Measurements from ENCODE around the gene KDM1B. TPM values are rescaled to one million over a fixed set of nuclear protein-coding genes. Genes with fewer than 3 reads are reported as not detected.

KDM1B gene
- total and polyA plus RNA-seq, 2 donors (not counting 3 experiments of a cell fraction or from before 2014, with no cell fraction given): 3.0 to 10.8 TPM

DNA sequence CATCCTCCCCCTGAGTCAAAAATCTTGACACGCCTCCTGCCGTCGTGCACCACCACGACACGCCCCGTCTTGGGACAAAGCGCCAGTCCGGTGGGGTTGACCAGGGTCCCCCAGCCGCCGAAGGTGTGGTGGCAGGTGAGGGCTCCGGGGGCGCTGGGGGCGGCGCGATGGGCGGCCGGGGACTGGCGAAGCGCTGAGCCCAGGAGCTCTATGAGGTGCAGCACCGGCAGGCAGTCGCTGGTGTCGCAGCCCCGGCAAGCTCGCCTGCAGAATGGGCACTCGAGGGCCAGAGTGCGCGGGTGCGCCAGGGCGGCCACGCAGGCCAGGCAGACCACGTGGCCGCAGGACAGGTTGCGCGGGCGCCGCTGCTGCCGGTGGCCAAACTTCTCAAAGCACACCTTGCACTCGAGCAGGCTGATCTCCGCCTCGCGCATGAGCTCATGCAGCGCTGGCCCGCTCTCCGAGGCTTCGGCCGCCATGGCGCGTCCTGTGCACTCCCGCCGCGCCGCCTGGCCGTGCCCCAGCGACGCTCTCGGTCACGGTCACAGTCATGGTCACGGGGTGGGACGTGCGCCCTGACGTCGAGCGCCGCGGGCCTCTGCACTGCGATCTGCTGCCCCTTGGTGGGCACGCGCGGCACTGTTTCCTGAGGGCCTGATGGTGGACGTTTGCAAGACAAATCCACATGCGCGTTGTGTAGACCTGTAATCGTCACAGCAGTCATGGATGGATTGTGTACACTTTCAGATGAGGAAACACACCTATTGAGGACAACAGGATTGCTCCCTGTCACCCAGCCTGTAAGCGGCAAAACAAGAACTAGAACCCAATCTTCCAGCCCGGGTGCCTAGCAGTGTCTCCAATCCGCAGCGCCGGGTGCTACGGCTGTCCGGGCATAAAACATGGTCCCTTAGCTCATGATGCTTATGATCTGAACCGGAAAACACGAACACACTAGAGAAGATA lies 32.8 kb upstream of the KDM1B start, which contains the start of gene NHLRC1:
Gene NHLRC1, minus strand, starts transcription at position 550 of the 966 bp plus-strand sequence. Its CDS starts 71 bp downstream, at position 479.
- Histone ChIP-seq H3K79me2 (ENCODE audit: control insufficient read depth, insufficient read depth, low read length) (no peaks in the 10 kb centered on the region), H2AFZ (ENCODE audit: low read depth, low read length) (peak within 1 kb of the TSS; percentile 74), H3K36me3 (ENCODE audit: control insufficient read depth in 2 of 2, extremely low read depth in 1 of 2, insufficient read depth in 2 of 2, low read length in 2 of 2) (no peaks in the 10 kb centered on the region), H3K4me1 (ENCODE audit: control insufficient read depth, extremely low read depth, insufficient read depth, low read length) (peaks cover 5% of the 10 kb centered on the region), H3K9me1 (replicated peaks; ENCODE audit: control insufficient read depth, extremely low read depth, insufficient read depth, low read length) (no peaks in the 10 kb centered on the region), H3K9me3 (replicated peaks; ENCODE audit: control insufficient read depth, insufficient read depth, low read length) (no peaks in the 10 kb centered on the region), H3K4me3 (replicated peaks in 1 of 3; ENCODE audit: insufficient read depth in 1 of 3, low read depth in 1 of 3, low read length in 3 of 3) (peak within 1 kb of the TSS in 1 of 3 experiments; percentile 35), H3K4me2 (ENCODE audit: insufficient read depth, low read length) (peak within 1 kb of the TSS; percentile 21), H3K27me3 (ENCODE audit: control insufficient read depth in 2 of 2, insufficient read depth in 2 of 2, low read length in 2 of 2) (no peaks in the 10 kb centered on the region), H4K20me1 (replicated peaks; ENCODE audit: control insufficient read depth, extremely low read depth, insufficient read depth, low read length) (no peaks in the 10 kb centered on the region), H3K27ac (ENCODE audit: insufficient read depth, low read depth, low read length) (no peak within 1 kb of the TSS), H3K9ac (replicated peaks; ENCODE audit: extremely low read depth, insufficient read depth, low read length) (no peak within 1 kb of the TSS)
- CTCF ChIA-PET: interaction anchor here (0.8 to 3.2 kb wide), 12 partner anchors 9 to 390 kb away, joined by 3 to 24 read pairs (median 3); partner anchors contain the start of gene KIF13A
- dilution Hi-C loops (cut with MboI; ENCODE audit: extremely low pct_ligation_motif_present, low sequenced_read_pairs): no loop called here
- TF ChIP-seq GATA2 (IDR thresholded peaks at IDR 0.05; ENCODE audit: insufficient read depth, insufficient read length, low read depth, low read length): no peak
- no peak for TF ChIP-seq FOS (IDR thresholded peaks at IDR 0.05; ENCODE audit: borderline replicate concordance, insufficient read depth, low read length)
- peak; percentile 80 for TF ChIP-seq POLR2AphosphoS5 (IDR thresholded peaks at IDR 0.05; ENCODE audit: insufficient read depth, low read depth, low read length)
- TF ChIP-seq, protein P1, sequence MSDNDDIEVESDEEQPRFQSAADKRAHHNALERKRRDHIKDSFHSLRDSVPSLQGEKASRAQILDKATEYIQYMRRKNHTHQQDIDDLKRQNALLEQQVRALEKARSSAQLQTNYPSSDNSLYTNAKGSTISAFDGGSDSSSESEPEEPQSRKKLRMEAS (IDR thresholded peaks at IDR 0.05; ENCODE audit: insufficient read depth, insufficient read length): peak; percentile 71
- TF ChIP-seq, protein P2, sequence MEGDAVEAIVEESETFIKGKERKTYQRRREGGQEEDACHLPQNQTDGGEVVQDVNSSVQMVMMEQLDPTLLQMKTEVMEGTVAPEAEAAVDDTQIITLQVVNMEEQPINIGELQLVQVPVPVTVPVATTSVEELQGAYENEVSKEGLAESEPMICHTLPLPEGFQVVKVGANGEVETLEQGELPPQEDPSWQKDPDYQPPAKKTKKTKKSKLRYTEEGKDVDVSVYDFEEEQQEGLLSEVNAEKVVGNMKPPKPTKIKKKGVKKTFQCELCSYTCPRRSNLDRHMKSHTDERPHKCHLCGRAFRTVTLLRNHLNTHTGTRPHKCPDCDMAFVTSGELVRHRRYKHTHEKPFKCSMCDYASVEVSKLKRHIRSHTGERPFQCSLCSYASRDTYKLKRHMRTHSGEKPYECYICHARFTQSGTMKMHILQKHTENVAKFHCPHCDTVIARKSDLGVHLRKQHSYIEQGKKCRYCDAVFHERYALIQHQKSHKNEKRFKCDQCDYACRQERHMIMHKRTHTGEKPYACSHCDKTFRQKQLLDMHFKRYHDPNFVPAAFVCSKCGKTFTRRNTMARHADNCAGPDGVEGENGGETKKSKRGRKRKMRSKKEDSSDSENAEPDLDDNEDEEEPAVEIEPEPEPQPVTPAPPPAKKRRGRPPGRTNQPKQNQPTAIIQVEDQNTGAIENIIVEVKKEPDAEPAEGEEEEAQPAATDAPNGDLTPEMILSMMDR (IDR thresholded peaks at IDR 0.05; ENCODE audit: extremely low read depth in 1 of 2, insufficient read depth in 1 of 2, low read depth in 1 of 2, low read length in 2 of 2): peak; percentile 94 to 97
- peak; percentile 65 for TF ChIP-seq POLR2A (IDR thresholded peaks at IDR 0.05; ENCODE audit: low read depth, low read length)
- TF ChIP-seq MYC (IDR thresholded peaks at IDR 0.05; ENCODE audit: low read depth, low read length): peak; percentile 46
- no peak for TF ChIP-seq EZH2 (IDR thresholded peaks at IDR 0.05; ENCODE audit: borderline replicate concordance, low read depth, low read length, severe bottlenecking)
- no peak for TF ChIP-seq JUN (IDR thresholded peaks at IDR 0.05; ENCODE audit: borderline replicate concordance, insufficient read depth, insufficient read length, low read depth)
- intact Hi-C loops (cut with micrococcal nuclease): loop anchor here (1.0 to 5.0 kb wide), 9 partner anchors 80 to 966 kb away; no protein-coding TSS in a partner anchor
- DNase-seq (ENCODE audit: low read depth, low spot score) (peak; percentile 92), FAIRE-seq (peak; percentile 82)
- no TSS peak for BruUV-seq (replicated peaks)
- POLR2A ChIA-PET: no interaction called here
